IMR-90 (cell line): ENCODE data around the gene PTPN3. TPM values are rescaled to one million over a fixed set of nuclear protein-coding genes. Genes with fewer than 3 reads are reported as not detected.

Source experiments
- ATAC-seq: fragments of 200-7000 bp; cut with Tn5 transposase; 2 replicates; pipeline ENCODE4 v1.9.1; 2020; ENCODE audit warnings: low read depth, mild to moderate bottlenecking, moderate library complexity
- BruUV-seq: library from RNA; stranded (reverse); fragments of 400-500 nt; replicated peaks from 2 replicates; lab custom pipeline; 2021; lab: Mats Ljungman, UMichigan
- CTCF ChIA-PET: fragments of 300-600 bp; formaldehyde crosslinking; extraction: SDS; loops from one replicate; lab custom pipeline; 2021; ENCODE audit warnings: antibody characterized with exemption; lab: Yijun Ruan, JAX
- POLR2A ChIA-PET: fragments of 300-600 bp; sonication (Branson Sonifier 250); formaldehyde crosslinking; loops from one replicate; lab custom pipeline; 2022; ENCODE audit warnings: antibody characterized with exemption; ENCODE audit not compliant: unreplicated experiment; lab: Charles Lee
- DNase-seq: peaks from one replicate; pipeline ENCODE4 v3.0.0; 2013
- H2AFZ ChIP-seq: replicated peaks from 2 replicates; pipeline ENCODE3; 2013; ENCODE audit warnings: low read length, mild to moderate bottlenecking; ENCODE audit not compliant: poor library complexity
- H2AK5ac ChIP-seq: 2 replicates; pipeline ENCODE4 v1.6.1; 2013; ENCODE audit warnings: low read depth, low read length, inconsistent platforms
- H2AK9ac ChIP-seq: replicated peaks from 2 replicates; pipeline ENCODE3; 2013; ENCODE audit warnings: mild to moderate bottlenecking, low read depth, low read length, moderate library complexity; ENCODE audit not compliant: poor library complexity
- H2BK120ac ChIP-seq: 2 replicates; pipeline ENCODE4 v1.6.1; 2013; ENCODE audit warnings: low read depth, low read length, inconsistent platforms
- H2BK15ac ChIP-seq: 3 replicates; pipeline ENCODE4 v1.6.1; 2013; ENCODE audit warnings: low read depth, low read length, inconsistent platforms
- H2BK20ac ChIP-seq: 2 replicates; pipeline ENCODE4 v1.6.1; 2013; ENCODE audit warnings: low read depth, mild to moderate bottlenecking, inconsistent platforms, low read length, moderate library complexity
- H2BK5ac ChIP-seq: 2 replicates; pipeline ENCODE4 v1.6.1; 2013; ENCODE audit warnings: mild to moderate bottlenecking, low read depth, low read length, inconsistent platforms; ENCODE audit not compliant: poor library complexity, severe bottlenecking
- H3K14ac ChIP-seq: replicated peaks from 2 replicates; pipeline ENCODE4 v1.6.1; 2013; ENCODE audit warnings: low read depth, low read length, inconsistent platforms
- H3K18ac ChIP-seq: 2 replicates; pipeline ENCODE4 v1.6.1; 2013; ENCODE audit warnings: low read depth, low read length, control low read depth
- H3K23ac ChIP-seq: 2 replicates; pipeline ENCODE4 v1.6.1; 2013; ENCODE audit warnings: low read depth, low read length, inconsistent platforms
- H3K27ac ChIP-seq: 2 replicates; pipeline ENCODE4 v1.5.1; 2013; ENCODE audit warnings: mild to moderate bottlenecking, control low read depth, low read length; ENCODE audit not compliant: insufficient read depth
- H3K27me3 ChIP-seq: 2 replicates; pipeline ENCODE4 v1.6.1; 2013; ENCODE audit warnings: low read length; ENCODE audit not compliant: control insufficient read depth, insufficient read depth
- H3K36me3 ChIP-seq: 2 replicates; pipeline ENCODE4 v1.6.1; 2013; ENCODE audit warnings: low read length, mixed read lengths; ENCODE audit not compliant: control insufficient read depth, insufficient read depth
- H3K4ac ChIP-seq: 2 replicates; pipeline ENCODE4 v1.6.1; 2013; ENCODE audit warnings: low read depth, low read length, inconsistent platforms
- H3K4me1 ChIP-seq: 2 replicates; pipeline ENCODE4 v1.6.1; 2013; ENCODE audit warnings: low read length, mixed read lengths; ENCODE audit not compliant: control insufficient read depth, insufficient read depth
- H3K4me2 ChIP-seq: 2 replicates; pipeline ENCODE4 v1.6.1; 2013; ENCODE audit warnings: low read depth, mild to moderate bottlenecking, control low read depth, low read length, moderate library complexity
- H3K4me3 ChIP-seq: 2 replicates; pipeline ENCODE4 v1.5.1; 2013; ENCODE audit warnings: low read depth, mild to moderate bottlenecking, control low read depth, low read length, moderate library complexity; ENCODE audit not compliant: insufficient read depth
- H3K56ac ChIP-seq: 2 replicates; pipeline ENCODE4 v1.6.1; 2013; ENCODE audit warnings: low read length, inconsistent platforms; ENCODE audit not compliant: insufficient read depth; ENCODE audit errors: extremely low read depth
- H3K79me1 ChIP-seq, 2 experiments: 2 replicates each; pipeline ENCODE4 v1.6.1; 2013; ENCODE audit warnings: low read length in 2 of 2, inconsistent platforms in 1 of 2, low read depth in 1 of 2
- H3K9ac ChIP-seq: 2 replicates; pipeline ENCODE4 v1.6.1; 2013; ENCODE audit warnings: low read depth, low read length, control low read depth
- H3K9me1 ChIP-seq: 2 replicates; pipeline ENCODE4 v1.6.1; 2013; ENCODE audit warnings: low read length, inconsistent platforms; ENCODE audit not compliant: insufficient read depth
- H3K9me3 ChIP-seq: 2 replicates; pipeline ENCODE4 v1.6.1; 2013; ENCODE audit warnings: low read length; ENCODE audit not compliant: control insufficient read depth, insufficient read depth
- H4K20me1 ChIP-seq: 2 replicates; pipeline ENCODE4 v1.6.1; 2013; ENCODE audit warnings: low read length, inconsistent platforms; ENCODE audit not compliant: insufficient read depth
- H4K5ac ChIP-seq: 2 replicates; pipeline ENCODE4 v1.6.1; 2013; ENCODE audit warnings: mild to moderate bottlenecking, low read depth, low read length, control low read depth
- H4K8ac ChIP-seq, 2 experiments: 2 replicates each; pipeline ENCODE4 v1.6.1; 2013; ENCODE audit warnings: low read depth in 2 of 2, low read length in 2 of 2, control low read depth in 1 of 2, inconsistent platforms in 1 of 2
- H4K91ac ChIP-seq: 2 replicates; pipeline ENCODE4 v1.6.1; 2013; ENCODE audit warnings: low read depth, low read length, inconsistent platforms; ENCODE audit not compliant: insufficient read depth
- BHLHE40 ChIP-seq: fragments of 150-350 bp; IDR thresholded peaks from 2 replicates; pipeline ENCODE4 v1.6.1; 2016; ENCODE audit warnings: mild to moderate bottlenecking, low read depth, low read length
- CEBPB ChIP-seq: IDR thresholded peaks from 2 replicates; pipeline ENCODE4 v1.6.1; 2012; ENCODE audit warnings: low read depth, low read length, improper control_type of control experiment
- CHD1 ChIP-seq: IDR thresholded peaks from 2 replicates; pipeline ENCODE4 v1.6.1; 2012; ENCODE audit warnings: low read depth, low read length, improper control_type of control experiment
- ELK1 ChIP-seq: fragments of 150-350 bp; IDR thresholded peaks from 2 replicates; pipeline ENCODE4 v1.6.1; 2016; ENCODE audit warnings: low read depth, mild to moderate bottlenecking, low read length, moderate library complexity, borderline replicate concordance
- FOS ChIP-seq: fragments of 150-350 bp; IDR thresholded peaks from 2 replicates; pipeline ENCODE4 v1.6.1; 2016; ENCODE audit warnings: low read depth, low read length
- MAFK ChIP-seq: IDR thresholded peaks from 2 replicates; pipeline ENCODE4 v1.6.1; 2012; ENCODE audit warnings: low read depth, low read length, improper control_type of control experiment
- MAZ ChIP-seq: IDR thresholded peaks from 2 replicates; pipeline ENCODE4 v1.6.1; 2012; ENCODE audit warnings: low read depth, mild to moderate bottlenecking, low read length, improper control_type of control experiment, moderate library complexity, borderline replicate concordance
- MXI1 ChIP-seq: IDR thresholded peaks from 2 replicates; pipeline ENCODE4 v1.6.1; 2012; ENCODE audit warnings: low read depth, mild to moderate bottlenecking, low read length, moderate library complexity, borderline replicate concordance
- NFE2L2 ChIP-seq: fragments of 150-350 bp; IDR thresholded peaks from 2 replicates; pipeline ENCODE4 v1.6.1; 2016; ENCODE audit warnings: low read depth, mild to moderate bottlenecking, low read length
- POLR2A ChIP-seq: IDR thresholded peaks from 2 replicates; pipeline ENCODE4 v1.6.1; 2012; ENCODE audit warnings: mild to moderate bottlenecking, low read depth, low read length
- RAD21 ChIP-seq: IDR thresholded peaks from 2 replicates; pipeline ENCODE4 v1.6.1; 2012; ENCODE audit warnings: low read length, improper control_type of control experiment
- RCOR1 ChIP-seq: IDR thresholded peaks from 2 replicates; pipeline ENCODE4 v1.6.1; 2012; ENCODE audit warnings: mild to moderate bottlenecking, low read length, improper control_type of control experiment; ENCODE audit not compliant: insufficient replicate concordance
- RFX5 ChIP-seq: IDR thresholded peaks from 2 replicates; pipeline ENCODE4 v1.8.0; 2012; ENCODE audit warnings: low read depth, mild to moderate bottlenecking, low read length, moderate library complexity
- SMC3 ChIP-seq: fragments of 150-350 bp; IDR thresholded peaks from 2 replicates; pipeline ENCODE4 v1.6.1; 2016; ENCODE audit warnings: low read depth, mild to moderate bottlenecking, antibody characterized with exemption, low read length, moderate library complexity
- USF2 ChIP-seq: fragments of 150-350 bp; IDR thresholded peaks from 2 replicates; pipeline ENCODE4 v1.6.1; 2017; ENCODE audit warnings: mild to moderate bottlenecking, antibody characterized with exemption, low read length, low read depth
- WGBS, 2 experiments: methylation state at CpG; one replicate each; pipeline versions ENCODE4 v1.1.5 to v1.1.7; 2013; ENCODE audit warnings: missing lambda C conversion rate in 2 of 2; ENCODE audit not compliant: insufficient read length in 1 of 2; ENCODE audit errors: extremely low coverage in 2 of 2; 5-methylcytosine and 5-hydroxymethylcytosine counted together
- dilution Hi-C: fragments of 300-500 bp; cut with HindIII; formaldehyde crosslinking; loops from one replicate; pipeline ENCODE4 v1.14.3; 2018; ENCODE audit warnings: low sequenced_read_pairs; ENCODE audit not compliant: unreplicated experiment
- in situ Hi-C: fragments of 300-500 bp; cut with MboI; formaldehyde crosslinking; loops from 3 replicates; pipeline ENCODE4 v1.14.3; 2019; ENCODE audit warnings: low sequenced_read_pairs, inconsistent platforms, mixed read lengths
- intact Hi-C: fragments of 100-400 bp; cut with micrococcal nuclease; formaldehyde crosslinking; loops from 2 replicates; pipeline ENCODE4 v1.10.0; 2022
- polyA plus RNA-seq, 3 experiments: library from polyadenylated mRNA; depleted of rRNA; stranded (reverse); fragments of >200 nt; gene quantifications; 2 replicates each; pipeline ENCODE4 v1.2.3, GENCODE V29; 2012; ENCODE audit warnings: low replicate concordance in 1 of 3
- total RNA-seq: library from RNA; depleted of rRNA; stranded (reverse); fragments of >200 nt; gene quantifications from 2 replicates; pipeline ENCODE4 v1.2.3, GENCODE V29; 2012
- TF ChIP-seq, protein P1 (sequence below): conservative IDR thresholded peaks from 2 replicates; pipeline ENCODE4 v1.5.1; 2012; ENCODE audit warnings: mild to moderate bottlenecking, low read depth, low read length, improper control_type of control experiment

PTPN3 gene
- total and polyA plus RNA-seq, 2 of the 4 experiments (the other 2 are of a cell fraction) = 0.72 to 0.89 TPM

- no peaks in the 10 kb centered on the region for H3K36me3 ChIP-seq
- H2BK20ac ChIP-seq = no peak overlapping the region
- H2AK9ac ChIP-seq = no peak overlapping the region
- H4K91ac ChIP-seq = no peak overlapping the region
- H2BK15ac ChIP-seq = no peak overlapping the region
- ChIA-PET CTCF (no interaction called here), POLR2A (no interaction called here)
- H2AK5ac ChIP-seq = no peak overlapping the region
- no peak overlapping the region for H4K8ac ChIP-seq
- BruUV-seq = no TSS peak
- no peak overlapping the region for H3K56ac ChIP-seq
- ATAC-seq (no peak), DNase-seq (no peak)
- H3K23ac ChIP-seq = no peak overlapping the region
- H3K9me1 ChIP-seq = no peaks in the 10 kb centered on the region
- TF ChIP-seq ELK1 (no peak), USF2 (no peak), CHD1 (no peak), CEBPB (no peak), BHLHE40 (no peak), RAD21 (no peak), RCOR1 (no peak), MXI1 (no peak), POLR2A (no peak), NFE2L2 (no peak), RFX5 (no peak), MAZ (no peak), SMC3 (no peak), FOS (no peak), MAFK (no peak)
- TF ChIP-seq, protein P1, sequence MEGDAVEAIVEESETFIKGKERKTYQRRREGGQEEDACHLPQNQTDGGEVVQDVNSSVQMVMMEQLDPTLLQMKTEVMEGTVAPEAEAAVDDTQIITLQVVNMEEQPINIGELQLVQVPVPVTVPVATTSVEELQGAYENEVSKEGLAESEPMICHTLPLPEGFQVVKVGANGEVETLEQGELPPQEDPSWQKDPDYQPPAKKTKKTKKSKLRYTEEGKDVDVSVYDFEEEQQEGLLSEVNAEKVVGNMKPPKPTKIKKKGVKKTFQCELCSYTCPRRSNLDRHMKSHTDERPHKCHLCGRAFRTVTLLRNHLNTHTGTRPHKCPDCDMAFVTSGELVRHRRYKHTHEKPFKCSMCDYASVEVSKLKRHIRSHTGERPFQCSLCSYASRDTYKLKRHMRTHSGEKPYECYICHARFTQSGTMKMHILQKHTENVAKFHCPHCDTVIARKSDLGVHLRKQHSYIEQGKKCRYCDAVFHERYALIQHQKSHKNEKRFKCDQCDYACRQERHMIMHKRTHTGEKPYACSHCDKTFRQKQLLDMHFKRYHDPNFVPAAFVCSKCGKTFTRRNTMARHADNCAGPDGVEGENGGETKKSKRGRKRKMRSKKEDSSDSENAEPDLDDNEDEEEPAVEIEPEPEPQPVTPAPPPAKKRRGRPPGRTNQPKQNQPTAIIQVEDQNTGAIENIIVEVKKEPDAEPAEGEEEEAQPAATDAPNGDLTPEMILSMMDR = no peak
- H2BK120ac ChIP-seq = no peak overlapping the region
- WGBS, 2 experiments = 33% methylated on average over 1 of the region's 4 CpGs; no CpG with 5 or more reads in 1 of the 2 experiments
- H4K5ac ChIP-seq = no peak overlapping the region
- H3K4me1 ChIP-seq = no peaks in the 10 kb centered on the region
- H3K4ac ChIP-seq = no peak overlapping the region
- intact Hi-C loops (no loop called here), dilution Hi-C loops (no loop called here), in situ Hi-C loops (no loop called here)
- no peak overlapping the region for H3K4me3 ChIP-seq
- H4K20me1 ChIP-seq = no peaks in the 10 kb centered on the region
- H3K27me3 ChIP-seq = peaks cover 3% of the 10 kb centered on the region; the same call in 1 of the 2 replicates
- H3K27ac ChIP-seq = no peak overlapping the region
- no peaks in the 10 kb centered on the region for H3K9me3 ChIP-seq
- no peak overlapping the region for H3K9ac ChIP-seq
- H3K14ac ChIP-seq = no peak overlapping the region
- H3K18ac ChIP-seq = no peak overlapping the region
- H3K4me2 ChIP-seq = no peak overlapping the region
- H2AFZ ChIP-seq = no peak overlapping the region
- H3K79me1 ChIP-seq = no peaks in the 10 kb centered on the region
- no peak overlapping the region for H2BK5ac ChIP-seq
Observed at GRCh38 chr9:109488351-109488750, 9.8 kb downstream of the PTPN3 start.
